ENCODE data around the gene CASTOR2. TPM values are rescaled to one million over a fixed set of nuclear protein-coding genes. Genes with fewer than 3 reads are reported as not detected.

The CASTOR2 gene
- total RNA-seq, 2 donors from 2014 or later: 96.5 to 116 TPM

GRCh38 chr7:75058406-75058805, 93.9 kb downstream of the CASTOR2 start:
- Histone ChIP-seq H3K9ac (ENCODE audit: extremely low read depth, low read length, poor library complexity, severe bottlenecking) (no peak overlapping the region), H3K4me1 (ENCODE audit: control insufficient read depth, insufficient read depth, low read length) (no peaks in the 10 kb centered on the region), H3K27ac (ENCODE audit: low read depth, low read length) (no peak overlapping the region), H3K4me3 (ENCODE audit: low read length) (no peak overlapping the region), H3K9me3 (ENCODE audit: control insufficient read depth, low read length) (no peaks in the 10 kb centered on the region), H3K27me3 (ENCODE audit: control insufficient read depth, insufficient read depth, low read length, poor library complexity, severe bottlenecking) (no peaks in the 10 kb centered on the region), H3K36me3 (ENCODE audit: control insufficient read depth, insufficient read depth, low read length) (peaks cover 93% of the 10 kb centered on the region)
- Mint-ChIP-seq H3K27ac (no peak overlapping the region), H3K27me3 (ENCODE audit: insufficient read depth) (no peaks in the 10 kb centered on the region), H3K4me3 (no peak overlapping the region), H3K36me3 (ENCODE audit: low read depth) (peaks cover 81% of the 10 kb centered on the region), H3K4me1 (no peaks in the 10 kb centered on the region), H3K9me3 (no peaks in the 10 kb centered on the region)
- 94 to 96% methylated on average over 9 to 15 of the region's 15 CpGs for WGBS, 2 experiments (ENCODE audit: insufficient coverage in 1 of 2, insufficient read length in 1 of 2)
- DNase-seq: no peak
- TF ChIP-seq, protein P1, sequence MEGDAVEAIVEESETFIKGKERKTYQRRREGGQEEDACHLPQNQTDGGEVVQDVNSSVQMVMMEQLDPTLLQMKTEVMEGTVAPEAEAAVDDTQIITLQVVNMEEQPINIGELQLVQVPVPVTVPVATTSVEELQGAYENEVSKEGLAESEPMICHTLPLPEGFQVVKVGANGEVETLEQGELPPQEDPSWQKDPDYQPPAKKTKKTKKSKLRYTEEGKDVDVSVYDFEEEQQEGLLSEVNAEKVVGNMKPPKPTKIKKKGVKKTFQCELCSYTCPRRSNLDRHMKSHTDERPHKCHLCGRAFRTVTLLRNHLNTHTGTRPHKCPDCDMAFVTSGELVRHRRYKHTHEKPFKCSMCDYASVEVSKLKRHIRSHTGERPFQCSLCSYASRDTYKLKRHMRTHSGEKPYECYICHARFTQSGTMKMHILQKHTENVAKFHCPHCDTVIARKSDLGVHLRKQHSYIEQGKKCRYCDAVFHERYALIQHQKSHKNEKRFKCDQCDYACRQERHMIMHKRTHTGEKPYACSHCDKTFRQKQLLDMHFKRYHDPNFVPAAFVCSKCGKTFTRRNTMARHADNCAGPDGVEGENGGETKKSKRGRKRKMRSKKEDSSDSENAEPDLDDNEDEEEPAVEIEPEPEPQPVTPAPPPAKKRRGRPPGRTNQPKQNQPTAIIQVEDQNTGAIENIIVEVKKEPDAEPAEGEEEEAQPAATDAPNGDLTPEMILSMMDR (conservative IDR thresholded peaks at IDR 0.05): no peak

GRCh38 chr7:75064291-75064690, 99.8 kb downstream of the CASTOR2 start:
- Histone ChIP-seq H3K9ac (ENCODE audit: extremely low read depth, low read length, poor library complexity, severe bottlenecking) (no peak overlapping the region), H3K27ac (ENCODE audit: low read depth, low read length) (no peak overlapping the region), H3K27me3 (ENCODE audit: control insufficient read depth, insufficient read depth, low read length, poor library complexity, severe bottlenecking) (no peaks in the 10 kb centered on the region), H3K9me3 (ENCODE audit: control insufficient read depth, low read length) (no peaks in the 10 kb centered on the region), H3K36me3 (ENCODE audit: control insufficient read depth, insufficient read depth, low read length) (peaks cover 73% of the 10 kb centered on the region), H3K4me1 (ENCODE audit: control insufficient read depth, insufficient read depth, low read length) (no peaks in the 10 kb centered on the region), H3K4me3 (ENCODE audit: low read length) (no peak overlapping the region)
- no peaks in the 10 kb centered on the region for H3K9me3 Mint-ChIP-seq
- 94 to 95% methylated on average over 5 to 8 of the region's 8 CpGs for WGBS, 2 experiments (ENCODE audit: insufficient coverage in 1 of 2, insufficient read length in 1 of 2)
- H3K4me3 Mint-ChIP-seq: no peak overlapping the region
- H3K27ac Mint-ChIP-seq: no peak overlapping the region
- no peak for DNase-seq
- TF ChIP-seq, protein P1 (conservative IDR thresholded peaks at IDR 0.05): no peak
- H3K36me3 Mint-ChIP-seq (ENCODE audit: low read depth): peaks cover 63% of the 10 kb centered on the region
- H3K4me1 Mint-ChIP-seq: no peaks in the 10 kb centered on the region
- no peaks in the 10 kb centered on the region for H3K27me3 Mint-ChIP-seq (ENCODE audit: insufficient read depth)

- WGBS, 2 experiments (ENCODE audit: insufficient coverage in 1 of 2, insufficient read length in 1 of 2): 93% methylated on average over 3 to 8 of the region's 8 CpGs
- no peaks in the 10 kb centered on the region for H3K9me3 ChIP-seq (ENCODE audit: control insufficient read depth, low read length)
- no peak overlapping the region for H3K27ac ChIP-seq (ENCODE audit: low read depth, low read length)
- no peak overlapping the region for H3K9ac ChIP-seq (ENCODE audit: extremely low read depth, low read length, poor library complexity, severe bottlenecking)
- H3K36me3 ChIP-seq (ENCODE audit: control insufficient read depth, insufficient read depth, low read length): peaks cover 74% of the 10 kb centered on the region
- H3K27ac Mint-ChIP-seq: no peak overlapping the region
- H3K4me3 Mint-ChIP-seq: no peak overlapping the region
- no peaks in the 10 kb centered on the region for H3K4me1 ChIP-seq (ENCODE audit: control insufficient read depth, insufficient read depth, low read length)
- H3K4me3 ChIP-seq (ENCODE audit: low read length): no peak overlapping the region
- H3K4me1 Mint-ChIP-seq: no peaks in the 10 kb centered on the region
- no peak for DNase-seq
- no peaks in the 10 kb centered on the region for H3K9me3 Mint-ChIP-seq
- no peaks in the 10 kb centered on the region for H3K27me3 Mint-ChIP-seq (ENCODE audit: insufficient read depth)
- TF ChIP-seq, protein P1 (conservative IDR thresholded peaks at IDR 0.05): no peak
- no peaks in the 10 kb centered on the region for H3K27me3 ChIP-seq (ENCODE audit: control insufficient read depth, insufficient read depth, low read length, poor library complexity, severe bottlenecking)
- H3K36me3 Mint-ChIP-seq (ENCODE audit: low read depth): peaks cover 67% of the 10 kb centered on the region
These were observed 100.3 kb downstream of the CASTOR2 start for GRCh38 chr7:75064801-75065200.

Measured in endodermal cell (in vitro differentiated cells).